HK-2 (cell line): Measurements from ENCODE around the gene RIPOR2.
A peak's percentile ranks its signal among the peaks of the same experiment; 100 is the strongest.
"Not testable (repeated sequence)": the region's sequence is repeated elsewhere in the genome, so short reads cannot be mapped to it uniquely, and the experiment has no call there.

Experiments
- DNase-seq: peaks from one replicate; pipeline ENCODE4 v3.0.0-alpha.2; 2018; ENCODE audit not compliant: unreplicated experiment

Gene RIPOR2

GRCh38 chr6:24807584-24807983 lies 128.2 kb downstream of the RIPOR2 start:
- no peak for DNase-seq

GRCh38 chr6:24802271-24803059 lies 133.3 kb downstream of the RIPOR2 start:
- DNase-seq: no peak

GRCh38 chr6:24799541-24799915 lies 136.2 kb downstream of the RIPOR2 start:
- DNase-seq: no peak

- DNase-seq: no peak
Measured at GRCh38 chr6:24798740-24799540, 136.8 kb downstream of the RIPOR2 start, which contains the start of gene ARMH2. Gene ARMH2, minus strand, starts transcription at chr6:24798917. Its CDS starts 60 bp downstream, at chr6:24798857.

- DNase-seq: no peak
Measured at GRCh38 chr6:24797596-24798216, 138.1 kb downstream of the RIPOR2 start.

GRCh38 chr6:24796616-24797290 lies 139.0 kb downstream of the RIPOR2 start:
- DNase-seq: peak; percentile 31

GRCh38 chr6:24795106-24795505 lies 140.7 kb downstream of the RIPOR2 start:
- no peak for DNase-seq

- DNase-seq: no peak
Measured at GRCh38 chr6:24788031-24788665, 147.6 kb downstream of the RIPOR2 start.

GRCh38 chr6:24780206-24780605 lies 155.6 kb downstream of the RIPOR2 start:
- no peak for DNase-seq

GRCh38 chr6:24779416-24780016 lies 156.2 kb downstream of the RIPOR2 start:
- DNase-seq: no peak

GRCh38 chr6:24778878-24779277 lies 156.9 kb downstream of the RIPOR2 start:
- DNase-seq: no peak

GRCh38 chr6:24778121-24778520 lies 157.6 kb downstream of the RIPOR2 start:
- no peak for DNase-seq

- DNase-seq: no peak
Measured at GRCh38 chr6:24777227-24777626, 158.5 kb downstream of the RIPOR2 start.

- DNase-seq: peak; percentile 23
Measured at GRCh38 chr6:24775520-24776058, 160.2 kb downstream of the RIPOR2 start.

- peak; percentile 95 for DNase-seq
Measured at GRCh38 chr6:24774696-24775519, 160.9 kb downstream of the RIPOR2 start, which contains the start of gene GMNN. Gene GMNN, plus strand, starts transcription at chr6:24774937. Its CDS starts 2,310 bp downstream, at chr6:24777247.

GRCh38 chr6:24768361-24768760 lies 167.4 kb downstream of the RIPOR2 start:
- DNase-seq: no peak

- no peak for DNase-seq
Measured at GRCh38 chr6:24766680-24767462, 168.9 kb downstream of the RIPOR2 start.

GRCh38 chr6:24765968-24766367 lies 169.8 kb downstream of the RIPOR2 start:
- DNase-seq: not testable (repeated sequence)
